Mesothelial cell of epicardium (in vitro differentiated cells): ENCODE data around the gene ARID4A. TPM values are rescaled to one million over a fixed set of nuclear protein-coding genes. Genes with fewer than 3 reads are reported as not detected.
"Not testable (repeated sequence)": the region's sequence is repeated elsewhere in the genome, so short reads cannot be mapped to it uniquely, and the experiment has no call there.

Experiments
- DNase-seq, 2 experiments: peaks; one replicate each; pipeline ENCODE4 v3.0.0; 2021; ENCODE audit warnings: low spot score in 2 of 2; ENCODE audit not compliant: unreplicated experiment in 2 of 2
- H3K27ac Mint-ChIP-seq: 2 replicates; pipeline ENCODE4 v1.8.0; 2021; ENCODE audit warnings: mixed read lengths
- H3K27me3 Mint-ChIP-seq: 2 replicates; pipeline ENCODE4 v1.8.0; 2021; ENCODE audit warnings: low read depth, mixed read lengths
- H3K36me3 Mint-ChIP-seq: 2 replicates; pipeline ENCODE4 v1.8.0; 2021; ENCODE audit warnings: mixed read lengths
- H3K4me1 Mint-ChIP-seq: 2 replicates; pipeline ENCODE4 v1.8.0; 2021; ENCODE audit warnings: mixed read lengths
- H3K4me3 Mint-ChIP-seq: 2 replicates; pipeline ENCODE4 v1.8.0; 2021; ENCODE audit warnings: mild to moderate bottlenecking, moderate library complexity, mixed read lengths
- H3K9me3 Mint-ChIP-seq: 2 replicates; pipeline ENCODE4 v1.8.0; 2021; ENCODE audit warnings: mixed read lengths
- total RNA-seq: library from RNA; stranded (reverse); gene quantifications from 3 replicates; pipeline ENCODE4 v1.2.1, GENCODE V29; 2021
- TF ChIP-seq, protein P1 (sequence below): fragments of 200-600 bp; sonication (generic); IDR thresholded peaks from one replicate; pipeline ENCODE4 v1.5.0; 2021; ENCODE audit warnings: antibody characterized with exemption; ENCODE audit not compliant: unreplicated experiment

The ARID4A gene
- total RNA-seq, 1 donor from 2014 or later: 32.9 TPM

GRCh38 chr14:58327019-58327418 lies 28.7 kb downstream of the ARID4A start:
- H3K27ac Mint-ChIP-seq: no peak overlapping the region
- no peaks in the 10 kb centered on the region for H3K9me3 Mint-ChIP-seq
- DNase-seq: no peak
- H3K36me3 Mint-ChIP-seq: peaks cover 18% of the 10 kb centered on the region
- no peaks in the 10 kb centered on the region for H3K27me3 Mint-ChIP-seq
- TF ChIP-seq, protein P1, sequence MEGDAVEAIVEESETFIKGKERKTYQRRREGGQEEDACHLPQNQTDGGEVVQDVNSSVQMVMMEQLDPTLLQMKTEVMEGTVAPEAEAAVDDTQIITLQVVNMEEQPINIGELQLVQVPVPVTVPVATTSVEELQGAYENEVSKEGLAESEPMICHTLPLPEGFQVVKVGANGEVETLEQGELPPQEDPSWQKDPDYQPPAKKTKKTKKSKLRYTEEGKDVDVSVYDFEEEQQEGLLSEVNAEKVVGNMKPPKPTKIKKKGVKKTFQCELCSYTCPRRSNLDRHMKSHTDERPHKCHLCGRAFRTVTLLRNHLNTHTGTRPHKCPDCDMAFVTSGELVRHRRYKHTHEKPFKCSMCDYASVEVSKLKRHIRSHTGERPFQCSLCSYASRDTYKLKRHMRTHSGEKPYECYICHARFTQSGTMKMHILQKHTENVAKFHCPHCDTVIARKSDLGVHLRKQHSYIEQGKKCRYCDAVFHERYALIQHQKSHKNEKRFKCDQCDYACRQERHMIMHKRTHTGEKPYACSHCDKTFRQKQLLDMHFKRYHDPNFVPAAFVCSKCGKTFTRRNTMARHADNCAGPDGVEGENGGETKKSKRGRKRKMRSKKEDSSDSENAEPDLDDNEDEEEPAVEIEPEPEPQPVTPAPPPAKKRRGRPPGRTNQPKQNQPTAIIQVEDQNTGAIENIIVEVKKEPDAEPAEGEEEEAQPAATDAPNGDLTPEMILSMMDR: no peak
- H3K4me1 Mint-ChIP-seq: peaks cover 10% of the 10 kb centered on the region
- H3K4me3 Mint-ChIP-seq: no peak overlapping the region

GRCh38 chr14:58331111-58331510 lies 32.8 kb downstream of the ARID4A start:
- TF ChIP-seq, protein P1: no peak
- Mint-ChIP-seq H3K36me3 (peaks cover 7% of the 10 kb centered on the region), H3K27ac (peak overlapping the region; percentile 97), H3K27me3 (no peaks in the 10 kb centered on the region), H3K9me3 (no peaks in the 10 kb centered on the region), H3K4me3 (peak overlapping the region; percentile 58), H3K4me1 (peaks cover 17% of the 10 kb centered on the region)
- peak; percentile 87 to 93 for DNase-seq

- Mint-ChIP-seq H3K36me3 (peaks cover 6% of the 10 kb centered on the region), H3K4me3 (no peak overlapping the region), H3K27me3 (no peaks in the 10 kb centered on the region), H3K4me1 (peaks cover 17% of the 10 kb centered on the region), H3K9me3 (no peaks in the 10 kb centered on the region), H3K27ac (peak overlapping the region; percentile 75)
- no peak for DNase-seq
- TF ChIP-seq, protein P1: no peak
Observed at GRCh38 chr14:58332561-58332960, 34.2 kb downstream of the ARID4A start.

DNA sequence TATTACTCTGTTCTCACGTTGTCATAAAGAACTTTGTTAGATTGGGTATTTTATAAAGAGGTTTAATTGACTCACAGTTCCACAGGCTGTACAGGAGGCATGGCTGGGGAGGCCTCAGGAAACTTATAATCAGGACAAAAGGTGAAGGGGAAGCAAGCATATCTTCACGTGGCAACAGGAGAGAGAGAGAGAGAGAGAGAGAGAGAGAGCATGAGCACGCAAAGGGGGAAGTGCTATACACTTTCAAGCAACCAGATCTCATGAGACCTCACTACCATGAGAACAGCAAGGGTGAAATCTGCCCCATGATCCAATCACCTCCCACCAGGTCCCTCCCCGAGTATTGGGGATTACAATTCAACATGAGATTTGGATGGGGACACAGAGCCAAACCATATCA lies 41.3 kb downstream of the ARID4A start:
- not testable (repeated sequence) for H3K4me3 Mint-ChIP-seq, H3K9me3 Mint-ChIP-seq, H3K27me3 Mint-ChIP-seq, DNase-seq, H3K27ac Mint-ChIP-seq, H3K4me1 Mint-ChIP-seq
- peaks cover 20% of the 10 kb centered on the region for H3K36me3 Mint-ChIP-seq

DNA sequence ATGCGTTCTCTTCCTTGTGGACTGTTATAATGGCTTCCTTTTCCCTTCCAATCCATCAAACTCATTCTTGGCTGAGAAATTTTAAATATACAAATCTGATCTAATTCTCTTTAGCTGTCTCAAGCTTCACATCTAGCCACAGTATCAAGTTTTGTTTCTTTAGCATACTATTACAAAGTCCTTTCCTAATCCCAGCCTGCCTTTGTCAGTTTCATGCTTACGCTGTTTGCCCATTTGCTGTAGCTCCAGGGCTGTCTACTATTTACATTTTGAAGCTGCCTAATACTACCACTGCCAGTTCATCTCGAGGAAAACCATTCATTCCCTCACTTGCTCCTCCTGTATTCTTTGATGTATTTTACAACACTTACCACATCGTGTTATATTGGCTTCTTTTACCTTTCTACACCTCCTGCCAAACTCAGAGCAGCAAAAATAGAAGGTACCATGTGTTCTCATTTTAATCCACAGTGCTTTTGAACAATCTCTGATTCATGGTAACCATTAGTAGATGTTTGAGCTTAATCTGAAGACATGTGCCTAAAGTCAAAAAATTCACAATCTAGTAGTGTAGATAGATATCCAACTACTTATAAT lies 42.9 kb downstream of the ARID4A start:
- Mint-ChIP-seq H3K9me3 (no peaks in the 10 kb centered on the region), H3K27ac (no peak overlapping the region), H3K27me3 (no peaks in the 10 kb centered on the region), H3K36me3 (peaks cover 17% of the 10 kb centered on the region), H3K4me1 (no peaks in the 10 kb centered on the region), H3K4me3 (no peak overlapping the region)
- TF ChIP-seq, protein P1: no peak
- DNase-seq: no peak

DNA sequence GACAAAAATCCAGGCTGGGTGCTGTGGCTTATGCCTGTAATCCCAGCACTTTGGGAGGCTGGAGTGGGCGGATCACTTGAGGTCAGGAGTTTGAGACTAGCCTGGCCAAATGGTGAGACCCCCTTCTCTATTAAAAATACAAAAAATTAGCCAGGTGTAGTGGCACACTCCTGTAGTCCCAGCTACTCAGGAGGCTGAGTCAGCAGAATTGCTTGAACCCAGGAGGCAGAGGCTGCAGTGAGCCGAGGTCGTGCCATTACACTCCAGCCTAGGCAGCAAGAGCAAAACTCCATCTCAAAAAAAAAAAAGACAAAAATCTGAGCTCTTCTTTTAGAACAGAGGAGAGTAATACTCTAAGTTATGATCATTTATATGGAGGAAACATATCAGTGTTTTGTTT lies 45.2 kb downstream of the ARID4A start:
- H3K9me3 Mint-ChIP-seq, H3K4me3 Mint-ChIP-seq, H3K27me3 Mint-ChIP-seq, DNase-seq, H3K27ac Mint-ChIP-seq, H3K4me1 Mint-ChIP-seq: not testable (repeated sequence)
- peaks cover 20% of the 10 kb centered on the region for H3K36me3 Mint-ChIP-seq
